ENCODE measurements around the gene GSTCD. TPM values are rescaled to one million over a fixed set of nuclear protein-coding genes. Genes with fewer than 3 reads are reported as not detected.

Gene GSTCD
- total and polyA plus RNA-seq, 9 of the 15 experiments (the other 6 are each of a cell fraction or from before 2014, with no cell fraction given) = 4.5 to 36.3 (median 16.0) TPM

DNA sequence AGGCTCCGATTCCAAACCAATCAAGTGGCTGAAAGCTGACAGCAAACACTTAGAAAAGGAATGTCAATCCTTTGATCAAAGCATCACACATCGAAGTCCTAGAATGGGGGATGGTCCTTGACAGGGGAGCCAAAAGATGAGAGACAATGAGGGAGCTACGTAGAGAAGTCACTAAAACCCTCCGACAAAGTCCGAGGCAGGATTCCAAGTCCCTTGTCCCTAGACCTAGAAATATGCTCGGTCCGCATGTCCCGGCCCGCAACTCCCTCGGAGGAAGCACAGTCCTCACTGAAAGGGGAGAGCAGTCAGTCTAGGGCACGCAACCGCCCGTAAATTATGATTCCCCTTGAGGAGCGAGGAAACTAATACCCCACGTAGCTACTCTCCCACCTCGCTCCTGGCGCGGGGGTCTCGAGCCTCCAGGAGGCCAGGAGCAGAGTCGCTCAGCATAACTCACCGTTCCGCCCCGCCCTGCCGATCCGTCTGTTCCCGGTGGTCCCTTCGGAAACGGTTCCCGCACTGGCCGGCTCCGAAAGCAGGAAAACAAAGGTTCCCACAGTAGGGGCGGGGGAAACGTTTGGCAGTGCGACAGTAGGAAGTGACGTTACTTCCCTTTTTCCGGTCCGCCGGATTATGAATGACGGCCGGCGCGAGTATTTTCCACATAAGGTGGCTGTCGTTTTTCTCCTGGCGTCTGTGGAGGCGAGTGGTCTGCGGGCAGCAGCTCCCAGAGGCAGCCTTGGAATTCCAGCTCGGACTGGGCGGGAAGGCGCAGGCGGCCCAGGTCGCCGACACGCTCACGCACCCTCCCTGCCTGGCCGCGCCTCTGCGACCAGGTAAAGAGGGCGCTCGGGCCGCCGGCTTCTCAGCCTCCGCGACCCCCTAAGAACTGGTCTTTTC is at the start of gene GSTCD, which contains the start of gene INTS12 (continued):
- TF ChIP-seq, protein P1, sequence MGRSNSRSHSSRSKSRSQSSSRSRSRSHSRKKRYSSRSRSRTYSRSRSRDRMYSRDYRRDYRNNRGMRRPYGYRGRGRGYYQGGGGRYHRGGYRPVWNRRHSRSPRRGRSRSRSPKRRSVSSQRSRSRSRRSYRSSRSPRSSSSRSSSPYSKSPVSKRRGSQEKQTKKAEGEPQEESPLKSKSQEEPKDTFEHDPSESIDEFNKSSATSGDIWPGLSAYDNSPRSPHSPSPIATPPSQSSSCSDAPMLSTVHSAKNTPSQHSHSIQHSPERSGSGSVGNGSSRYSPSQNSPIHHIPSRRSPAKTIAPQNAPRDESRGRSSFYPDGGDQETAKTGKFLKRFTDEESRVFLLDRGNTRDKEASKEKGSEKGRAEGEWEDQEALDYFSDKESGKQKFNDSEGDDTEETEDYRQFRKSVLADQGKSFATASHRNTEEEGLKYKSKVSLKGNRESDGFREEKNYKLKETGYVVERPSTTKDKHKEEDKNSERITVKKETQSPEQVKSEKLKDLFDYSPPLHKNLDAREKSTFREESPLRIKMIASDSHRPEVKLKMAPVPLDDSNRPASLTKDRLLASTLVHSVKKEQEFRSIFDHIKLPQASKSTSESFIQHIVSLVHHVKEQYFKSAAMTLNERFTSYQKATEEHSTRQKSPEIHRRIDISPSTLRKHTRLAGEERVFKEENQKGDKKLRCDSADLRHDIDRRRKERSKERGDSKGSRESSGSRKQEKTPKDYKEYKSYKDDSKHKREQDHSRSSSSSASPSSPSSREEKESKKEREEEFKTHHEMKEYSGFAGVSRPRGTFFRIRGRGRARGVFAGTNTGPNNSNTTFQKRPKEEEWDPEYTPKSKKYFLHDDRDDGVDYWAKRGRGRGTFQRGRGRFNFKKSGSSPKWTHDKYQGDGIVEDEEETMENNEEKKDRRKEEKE (IDR thresholded peaks at IDR 0.05; ENCODE audit: borderline replicate concordance in 1 of 2, control insufficient read depth in 1 of 2, low read depth in 2 of 2, low read length in 1 of 2) = peak in 1 of 2 experiments; percentile 99; a peak in 2 of 4 replicates
- TF ChIP-seq, protein P2, sequence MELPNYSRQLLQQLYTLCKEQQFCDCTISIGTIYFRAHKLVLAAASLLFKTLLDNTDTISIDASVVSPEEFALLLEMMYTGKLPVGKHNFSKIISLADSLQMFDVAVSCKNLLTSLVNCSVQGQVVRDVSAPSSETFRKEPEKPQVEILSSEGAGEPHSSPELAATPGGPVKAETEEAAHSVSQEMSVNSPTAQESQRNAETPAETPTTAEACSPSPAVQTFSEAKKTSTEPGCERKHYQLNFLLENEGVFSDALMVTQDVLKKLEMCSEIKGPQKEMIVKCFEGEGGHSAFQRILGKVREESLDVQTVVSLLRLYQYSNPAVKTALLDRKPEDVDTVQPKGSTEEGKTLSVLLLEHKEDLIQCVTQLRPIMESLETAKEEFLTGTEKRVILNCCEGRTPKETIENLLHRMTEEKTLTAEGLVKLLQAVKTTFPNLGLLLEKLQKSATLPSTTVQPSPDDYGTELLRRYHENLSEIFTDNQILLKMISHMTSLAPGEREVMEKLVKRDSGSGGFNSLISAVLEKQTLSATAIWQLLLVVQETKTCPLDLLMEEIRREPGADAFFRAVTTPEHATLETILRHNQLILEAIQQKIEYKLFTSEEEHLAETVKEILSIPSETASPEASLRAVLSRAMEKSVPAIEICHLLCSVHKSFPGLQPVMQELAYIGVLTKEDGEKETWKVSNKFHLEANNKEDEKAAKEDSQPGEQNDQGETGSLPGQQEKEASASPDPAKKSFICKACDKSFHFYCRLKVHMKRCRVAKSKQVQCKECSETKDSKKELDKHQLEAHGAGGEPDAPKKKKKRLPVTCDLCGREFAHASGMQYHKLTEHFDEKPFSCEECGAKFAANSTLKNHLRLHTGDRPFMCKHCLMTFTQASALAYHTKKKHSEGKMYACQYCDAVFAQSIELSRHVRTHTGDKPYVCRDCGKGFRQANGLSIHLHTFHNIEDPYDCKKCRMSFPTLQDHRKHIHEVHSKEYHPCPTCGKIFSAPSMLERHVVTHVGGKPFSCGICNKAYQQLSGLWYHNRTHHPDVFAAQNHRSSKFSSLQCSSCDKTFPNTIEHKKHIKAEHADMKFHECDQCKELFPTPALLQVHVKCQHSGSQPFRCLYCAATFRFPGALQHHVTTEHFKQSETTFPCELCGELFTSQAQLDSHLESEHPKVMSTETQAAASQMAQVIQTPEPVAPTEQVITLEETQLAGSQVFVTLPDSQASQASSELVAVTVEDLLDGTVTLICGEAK (IDR thresholded peaks at IDR 0.05) = peak; percentile 99
- TF ChIP-seq, protein P2 (CRISPR knock-in tag; IDR thresholded peaks at IDR 0.05) = no peak
- TF ChIP-seq TGIF2 (CRISPR knock-in tag; IDR thresholded peaks at IDR 0.05) (no peak), JUNB (CRISPR knock-in tag; conservative IDR thresholded peaks at IDR 0.05) (no peak; the same call in 1 of the 2 replicates), MTA3 (IDR thresholded peaks at IDR 0.05; ENCODE audit: borderline replicate concordance) (peak; percentile 69; the same call in 1 of the 2 replicates), CCAR2 (IDR thresholded peaks at IDR 0.05; ENCODE audit: low read depth, low read length) (peak; percentile 81; the same call in 1 of the 2 replicates), PTTG1 (tag; IDR thresholded peaks at IDR 0.05; ENCODE audit: low read depth) (no peak), TFAM (CRISPR knock-in tag; conservative IDR thresholded peaks at IDR 0.05) (no peak), CBFA2T2 (conservative IDR thresholded peaks at IDR 0.05) (no peak), ZNF324 (CRISPR knock-in tag; IDR thresholded peaks at IDR 0.05) (no peak)
- TF ChIP-seq, protein P3, sequence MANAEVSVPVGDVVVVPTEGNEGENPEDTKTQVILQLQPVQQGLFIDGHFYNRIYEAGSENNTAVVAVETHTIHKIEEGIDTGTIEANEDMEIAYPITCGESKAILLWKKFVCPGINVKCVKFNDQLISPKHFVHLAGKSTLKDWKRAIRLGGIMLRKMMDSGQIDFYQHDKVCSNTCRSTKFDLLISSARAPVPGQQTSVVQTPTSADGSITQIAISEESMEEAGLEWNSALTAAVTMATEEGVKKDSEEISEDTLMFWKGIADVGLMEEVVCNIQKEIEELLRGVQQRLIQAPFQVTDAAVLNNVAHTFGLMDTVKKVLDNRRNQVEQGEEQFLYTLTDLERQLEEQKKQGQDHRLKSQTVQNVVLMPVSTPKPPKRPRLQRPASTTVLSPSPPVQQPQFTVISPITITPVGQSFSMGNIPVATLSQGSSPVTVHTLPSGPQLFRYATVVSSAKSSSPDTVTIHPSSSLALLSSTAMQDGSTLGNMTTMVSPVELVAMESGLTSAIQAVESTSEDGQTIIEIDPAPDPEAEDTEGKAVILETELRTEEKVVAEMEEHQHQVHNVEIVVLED (CRISPR knock-in tag; IDR thresholded peaks at IDR 0.05) = peak; percentile 70
